Occipital lobe (tissue), 2 donors: ENCODE results near the gene PRDX2. TPM values are rescaled to one million over a fixed set of nuclear protein-coding genes. Genes with fewer than 3 reads are reported as not detected.
"Not testable (repeated sequence)": the region's sequence is repeated elsewhere in the genome, so short reads cannot be mapped to it uniquely, and the experiment has no call there.

Source experiments
- DNase-seq: peaks from one replicate; lab custom pipeline; 2025; lab: John Stamatoyannopoulos, UW
- total RNA-seq: library from RNA; depleted of rRNA; stranded (reverse); fragments of >200 nt; gene quantifications from one replicate; pipeline ENCODE4 v1.2.3, GENCODE V29; 2014

The PRDX2 gene
- total RNA-seq, 1 donor from 2014 or later = 174 TPM

DNA sequence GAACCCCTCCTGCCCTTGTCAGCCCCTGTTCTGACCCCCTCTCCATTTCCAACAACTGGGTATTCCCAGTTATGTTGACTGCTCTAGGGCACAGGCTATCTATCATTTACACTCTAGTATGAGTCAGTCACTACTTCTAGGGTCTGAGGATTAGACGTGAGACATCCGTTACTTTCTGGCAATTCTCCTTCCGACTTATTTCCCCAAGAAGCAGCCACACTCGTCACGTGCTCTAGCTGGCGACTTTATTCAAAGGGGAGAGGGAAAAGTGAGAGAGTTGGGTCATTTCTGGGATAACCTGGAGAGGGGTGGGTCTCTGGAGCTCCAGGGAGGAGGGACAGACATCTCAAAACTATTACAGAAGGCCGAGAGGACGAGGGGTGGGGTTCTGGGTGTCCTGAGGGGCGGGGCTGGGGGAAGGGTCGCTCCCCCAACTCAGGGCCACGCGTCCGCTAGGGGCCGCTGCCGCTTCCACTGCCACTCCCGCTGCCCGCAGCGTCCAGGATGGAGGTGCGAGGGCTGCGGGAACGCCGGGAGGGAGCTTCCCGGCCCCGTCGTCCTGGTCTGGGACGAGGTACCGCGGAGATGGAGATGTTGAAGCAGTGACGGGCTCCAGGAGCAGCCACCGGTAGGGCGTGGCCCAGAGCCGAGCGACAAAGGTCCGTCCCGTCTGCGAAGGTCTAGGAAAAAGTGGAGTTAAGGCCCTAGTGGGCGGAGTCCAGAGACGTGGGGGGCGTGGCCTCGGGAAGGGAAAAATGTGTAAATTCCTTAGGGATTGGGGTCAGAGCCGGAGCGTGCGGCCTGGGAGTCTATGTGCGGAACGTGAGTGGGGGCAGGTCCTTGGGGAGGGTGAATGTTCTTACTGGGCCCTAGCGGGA, 23.9 kb upstream of the PRDX2 start:
- no peak for DNase-seq

DNA sequence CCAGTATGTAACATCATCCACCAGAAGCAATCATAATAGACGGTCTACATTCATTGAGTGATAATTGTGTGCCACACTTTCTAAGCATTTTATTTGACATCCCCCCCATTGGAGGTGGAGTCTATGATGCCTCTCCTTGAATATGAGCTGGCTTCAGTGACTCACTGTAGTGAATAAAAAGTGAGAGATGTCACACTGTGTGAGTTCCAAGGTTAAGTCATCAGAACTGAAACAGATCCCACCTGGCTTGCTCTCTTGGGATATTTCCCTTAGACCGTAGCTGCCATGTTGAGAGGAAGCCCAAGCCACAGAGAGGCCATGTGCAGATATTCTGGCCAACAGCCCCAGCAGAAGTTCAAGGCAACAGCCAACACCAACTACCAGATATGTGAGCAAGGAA, 20.2 kb upstream of the PRDX2 start:
- DNase-seq = no peak

DNA sequence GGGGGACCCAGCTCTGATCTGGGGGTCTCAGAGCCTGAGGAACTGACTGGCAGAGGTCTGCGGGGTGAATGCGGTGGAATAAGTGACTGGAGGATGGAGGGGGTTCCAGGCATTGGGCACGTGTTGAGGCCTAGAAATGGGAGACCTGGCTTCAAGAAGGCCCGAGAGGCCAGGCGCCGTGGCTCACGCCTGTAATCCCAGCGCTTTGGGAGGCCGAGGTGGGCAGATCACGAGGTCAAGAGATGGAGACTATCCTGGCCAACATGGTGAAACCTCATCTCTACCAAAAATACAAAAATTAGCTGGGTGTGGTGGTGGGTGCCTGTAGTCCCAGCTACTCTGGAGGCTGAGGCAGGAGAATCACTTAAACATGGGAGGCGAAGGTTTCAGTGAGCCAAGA, 16.2 kb upstream of the PRDX2 start:
- not testable (repeated sequence) for DNase-seq

DNA sequence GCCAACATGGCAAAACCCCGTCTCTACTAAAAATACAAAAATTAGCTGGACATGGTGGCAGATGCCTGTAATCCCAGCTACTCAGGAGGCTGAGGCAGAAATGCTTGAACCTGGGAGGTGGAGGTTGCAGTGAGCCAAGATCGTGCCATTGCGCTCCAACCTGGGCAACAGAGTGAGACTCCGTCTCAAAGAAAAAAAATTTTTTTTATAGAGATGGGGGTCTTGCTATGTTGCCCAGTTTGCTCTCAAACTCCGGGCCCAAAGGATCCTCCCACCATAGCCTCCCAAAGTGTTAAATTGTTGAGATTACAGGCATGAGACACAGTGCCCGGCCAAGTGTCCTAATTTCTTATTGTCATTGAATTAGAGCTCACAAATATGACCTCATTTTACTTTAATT, 15.6 kb upstream of the PRDX2 start:
- not testable (repeated sequence) for DNase-seq

DNA sequence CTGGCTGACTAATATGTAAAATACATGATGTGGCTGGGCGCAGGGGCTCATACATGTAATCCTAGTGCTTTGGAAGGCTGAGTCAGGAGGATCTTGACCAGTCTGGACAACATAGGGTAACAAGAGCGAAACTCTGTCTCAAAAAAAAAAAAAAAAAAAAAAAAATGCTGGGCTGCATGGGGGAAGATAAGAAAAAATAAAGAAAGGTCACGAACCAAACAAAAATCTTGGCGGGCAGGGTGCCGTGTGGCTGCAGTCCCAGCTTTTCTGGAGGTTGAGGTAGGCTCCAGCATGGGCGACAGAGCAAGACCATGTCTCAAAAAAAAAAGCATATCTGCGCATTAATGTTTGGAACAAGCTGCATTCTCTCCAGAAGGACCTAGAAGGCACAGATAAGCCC, 13.5 kb upstream of the PRDX2 start:
- no peak for DNase-seq

DNA sequence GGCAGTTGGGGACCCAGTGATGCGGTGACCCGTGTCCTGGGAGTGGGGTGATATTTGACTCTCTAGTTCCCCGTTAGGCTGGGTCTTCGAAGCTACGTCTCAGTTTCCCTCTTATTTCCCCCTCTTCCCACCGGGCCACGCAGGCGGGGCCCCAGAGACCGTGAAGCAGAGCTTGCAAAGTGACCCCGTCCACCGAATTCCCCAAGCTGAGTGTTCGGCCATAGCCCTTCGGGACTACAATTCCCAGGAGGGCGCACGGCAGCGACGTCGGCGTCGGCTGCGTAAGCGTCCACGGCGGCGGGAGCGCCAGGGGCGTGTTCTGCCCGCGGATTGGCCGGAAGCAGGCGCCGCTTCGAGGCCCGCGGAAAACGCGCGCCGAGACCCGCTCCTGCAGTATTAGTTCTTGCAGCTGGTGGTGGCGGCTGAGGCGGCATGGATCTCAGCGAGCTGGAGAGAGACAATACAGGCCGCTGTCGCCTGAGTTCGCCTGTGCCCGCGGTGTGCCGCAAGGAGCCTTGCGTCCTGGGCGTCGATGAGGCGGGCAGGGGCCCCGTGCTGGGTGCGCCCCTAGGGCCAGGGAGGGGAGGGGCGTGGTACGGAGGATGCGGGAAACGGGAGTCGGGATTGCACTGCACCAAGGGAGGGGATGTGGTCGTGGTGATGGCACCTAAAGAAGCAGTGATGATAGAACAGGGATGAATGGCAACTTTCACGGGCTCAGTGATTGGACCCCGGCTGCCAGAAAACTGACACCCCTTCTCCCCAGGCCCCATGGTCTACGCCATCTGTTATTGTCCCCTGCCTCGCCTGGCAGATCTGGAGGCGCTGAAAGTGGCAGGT, 4.9 kb upstream of the PRDX2 start, which contains the start of gene RNASEH2A:
RNASEH2A (plus strand) TSS at position 343 of the 840 bp plus-strand sequence; CDS start at position 433, 90 bp downstream.
- DNase-seq = peak; percentile 88

DNA sequence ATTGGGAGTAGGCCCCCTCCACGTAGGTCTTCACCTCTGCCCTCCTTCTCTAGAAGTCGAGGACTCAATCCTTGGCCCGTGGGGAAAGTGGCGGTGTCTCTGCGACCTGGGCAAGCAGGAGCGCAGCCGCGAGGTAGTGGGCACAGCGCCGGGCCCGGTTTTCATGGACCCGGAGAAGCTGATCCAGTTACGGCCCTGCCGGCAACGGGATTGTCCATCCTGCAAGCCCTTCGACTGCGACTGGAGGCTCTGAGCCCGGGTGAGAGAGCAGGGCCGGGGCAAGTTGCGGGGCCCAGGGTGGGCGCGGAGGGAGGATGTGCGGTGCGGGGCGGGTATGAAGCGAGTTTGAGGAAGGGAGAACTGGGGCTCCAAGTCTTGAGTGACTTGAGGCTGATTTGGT, 2.5 kb upstream of the PRDX2 start:
- DNase-seq = no peak

DNA sequence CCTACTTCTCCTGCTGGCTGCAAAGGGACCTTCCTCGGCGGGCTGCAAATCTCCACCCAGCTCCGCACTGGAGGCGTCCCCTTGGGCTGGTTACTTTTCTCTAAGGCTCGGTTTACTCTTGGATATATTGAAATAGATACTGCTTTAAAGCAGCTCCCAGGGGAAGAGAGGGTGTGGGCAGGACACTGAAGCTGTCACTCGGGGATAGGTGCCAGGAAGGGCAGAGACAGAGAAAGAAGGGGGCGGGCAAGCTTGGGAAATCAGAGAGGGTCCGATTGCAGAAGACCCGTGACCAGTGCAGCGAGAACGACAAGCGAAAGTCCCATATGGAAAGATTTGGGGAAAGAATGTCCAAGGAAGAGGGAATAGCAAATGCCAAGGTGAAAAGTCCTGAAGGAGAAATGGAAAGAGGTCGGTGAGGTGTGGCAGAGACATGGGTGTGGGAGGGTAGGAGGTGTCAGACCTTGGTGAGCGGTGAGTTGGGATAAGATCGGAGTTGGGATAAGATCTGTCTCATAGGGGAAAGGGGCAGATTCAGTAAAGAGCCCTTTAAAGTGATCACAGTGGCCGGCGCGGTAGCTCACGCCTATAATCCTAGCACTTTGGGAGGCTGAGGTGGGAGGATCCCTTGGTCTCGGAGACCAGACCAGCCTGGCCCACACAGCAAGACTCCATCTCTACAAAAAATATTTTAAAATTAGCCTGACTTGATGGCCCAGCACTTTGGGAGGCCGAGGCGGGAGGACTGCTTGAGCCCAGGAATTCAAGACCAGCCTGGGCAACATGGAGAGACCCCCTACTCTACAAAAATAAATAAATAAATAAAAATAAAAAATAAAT, 887 bp upstream of the PRDX2 start:
- DNase-seq = no peak

DNA sequence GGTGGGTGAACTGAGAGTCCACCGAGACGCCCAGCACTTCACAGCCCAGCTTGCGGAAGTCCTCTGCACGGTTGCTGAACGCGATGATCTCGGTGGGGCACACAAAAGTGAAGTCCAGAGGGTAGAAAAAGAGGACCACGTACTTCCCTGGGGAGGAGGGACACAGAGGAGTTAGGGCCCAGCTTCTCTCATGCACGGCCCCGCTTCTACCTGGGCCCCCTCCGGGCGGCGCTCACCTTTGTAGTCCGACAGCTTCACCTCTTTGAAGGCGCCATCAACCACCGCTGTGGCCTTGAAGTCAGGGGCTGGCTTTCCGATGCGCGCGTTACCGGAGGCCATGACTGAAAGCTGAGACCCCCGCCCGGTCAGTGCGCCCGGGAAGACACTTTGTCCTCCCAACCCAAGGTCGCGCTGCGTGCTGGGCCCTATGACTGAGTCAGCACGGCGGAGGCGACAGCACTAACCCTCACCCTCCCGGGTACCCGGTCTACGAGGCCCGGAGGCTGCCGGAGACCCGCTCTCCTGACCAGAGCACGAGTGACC, 606 bp downstream of the PRDX2 start:
- DNase-seq = no peak

DNA sequence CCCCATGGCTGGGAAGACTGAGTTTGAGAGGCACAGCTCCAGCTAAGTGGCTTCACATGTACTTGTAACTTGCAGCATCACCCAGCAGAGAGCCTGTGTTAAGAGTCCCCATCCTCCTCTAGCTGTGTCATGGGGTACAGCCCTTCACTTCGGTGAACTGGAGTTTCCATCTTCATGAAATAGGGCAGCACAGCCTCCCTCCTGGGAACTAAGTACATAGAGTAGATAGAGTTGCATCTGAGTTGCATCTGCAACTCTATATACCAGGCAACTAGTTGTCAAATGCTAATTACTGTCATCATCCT, 1.2 kb downstream of the PRDX2 start:
- DNase-seq = no peak

DNA sequence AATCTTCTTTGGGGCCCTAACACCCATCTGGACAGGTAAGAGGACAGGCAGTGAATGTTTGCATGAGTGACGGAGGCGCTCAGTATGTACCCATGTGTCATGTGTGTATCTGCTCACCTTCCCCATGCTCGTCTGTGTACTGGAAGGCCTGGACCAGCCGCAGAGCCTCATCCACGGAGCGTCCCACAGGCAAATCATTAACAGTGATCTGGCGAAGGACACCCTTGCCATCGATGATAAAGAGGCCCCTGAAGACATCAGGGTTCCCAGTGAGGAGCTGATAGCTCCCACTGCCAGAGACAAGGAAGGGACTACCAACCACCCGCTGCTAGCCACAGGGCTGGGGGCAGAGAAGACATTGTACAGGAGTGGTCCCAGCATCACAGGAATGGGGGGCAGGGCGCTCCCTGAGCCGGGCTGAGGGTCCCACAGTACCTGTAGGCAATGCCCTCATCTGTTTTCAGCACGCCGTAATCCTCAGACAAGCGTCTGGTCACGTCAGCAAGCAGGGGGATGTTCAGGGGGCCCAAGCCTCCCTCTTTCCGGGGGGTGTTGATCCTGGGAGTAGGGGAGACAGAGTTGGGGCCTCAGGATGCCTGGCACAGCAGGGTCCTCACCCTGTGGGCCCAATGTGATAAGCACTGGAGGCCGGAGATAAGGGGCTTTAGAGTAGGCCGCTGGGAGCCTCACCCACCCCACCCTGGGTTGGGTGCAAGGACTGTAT, 1.7 kb downstream of the PRDX2 start:
- no peak for DNase-seq

DNA sequence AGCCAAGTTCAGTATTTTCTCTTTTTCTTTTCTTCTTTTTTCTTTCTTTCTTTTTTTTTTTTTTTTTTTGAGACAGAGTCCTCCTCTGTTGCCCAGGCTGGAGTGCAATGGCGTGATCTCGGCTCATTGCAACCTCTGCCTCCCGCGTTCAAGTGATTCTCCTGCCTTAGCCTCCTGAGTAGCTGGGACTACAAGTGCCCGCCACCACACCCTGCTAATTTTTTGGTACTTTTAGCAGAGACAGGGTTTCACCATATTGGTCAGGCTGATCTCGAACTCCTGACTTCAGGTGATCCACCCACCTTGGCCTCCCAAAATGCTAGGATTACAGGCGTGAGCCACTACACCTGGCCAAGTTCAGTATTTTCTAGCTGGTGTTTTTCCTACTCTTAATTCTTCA, 4.0 kb downstream of the PRDX2 start:
- not testable (repeated sequence) for DNase-seq

DNA sequence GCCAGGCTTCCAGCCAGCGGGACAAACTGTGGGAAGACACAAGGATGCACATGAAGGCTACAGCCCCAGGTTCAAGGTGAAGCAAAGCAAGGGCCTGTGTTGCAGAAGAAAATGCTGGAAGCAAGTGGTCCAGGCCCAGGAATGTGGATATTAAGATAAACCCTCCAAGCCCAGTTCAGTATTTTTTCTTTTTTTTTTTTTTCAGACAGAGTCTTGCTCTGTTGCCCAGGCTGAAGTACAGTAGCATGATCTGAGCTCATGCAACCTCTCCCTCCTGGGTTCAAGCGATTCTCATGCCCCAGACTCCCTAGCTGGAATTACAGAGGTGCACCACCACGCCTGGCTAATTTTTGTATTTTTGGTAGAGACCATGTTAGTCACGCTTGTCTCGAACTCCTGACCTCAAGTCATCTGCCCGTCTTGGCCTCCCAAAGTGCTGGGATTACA, 4.4 kb downstream of the PRDX2 start:
- DNase-seq = no peak

DNA sequence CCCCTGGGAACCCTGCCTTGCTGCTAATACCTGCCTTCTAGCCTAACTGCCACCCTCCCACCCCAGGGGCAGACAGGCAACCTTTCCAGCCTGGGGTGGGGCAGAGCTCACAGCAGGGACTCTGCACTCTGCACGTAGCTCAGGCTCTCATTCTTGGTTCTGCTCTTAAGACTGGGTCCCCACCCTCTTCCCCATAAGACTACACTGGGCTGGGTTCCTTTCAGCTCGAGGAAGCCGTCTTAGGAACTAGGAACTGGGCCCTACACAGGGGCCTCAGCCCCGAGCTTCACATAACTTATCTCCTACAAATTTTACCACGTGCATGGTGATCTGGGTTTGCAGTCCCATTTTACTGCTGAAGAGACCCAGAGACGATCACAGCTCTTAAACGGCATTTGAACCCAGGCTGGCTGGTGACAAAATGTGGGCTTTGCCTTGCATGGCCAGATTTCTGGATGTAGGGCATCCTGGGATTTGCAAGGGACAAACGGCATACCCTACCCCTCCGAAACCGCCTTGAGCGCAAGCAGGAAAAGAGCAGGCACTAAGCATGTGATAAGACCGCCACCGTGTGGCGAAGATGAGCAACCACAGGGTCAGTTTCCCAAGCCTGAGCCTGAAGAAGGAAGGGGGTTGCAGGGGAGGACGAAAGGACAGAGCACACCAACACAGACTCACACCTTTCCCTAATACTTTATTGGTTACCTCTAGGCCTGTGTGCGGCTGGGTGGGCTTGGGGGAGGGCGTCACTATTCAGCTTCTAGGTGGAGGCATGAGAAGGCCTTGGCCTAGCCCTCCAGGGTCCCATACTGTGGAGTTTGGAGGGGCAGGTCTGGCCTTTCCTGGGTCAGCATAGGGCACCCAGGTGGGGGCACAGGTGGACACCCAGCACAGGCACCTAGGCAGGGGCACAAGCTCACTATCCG, 5.2 kb downstream of the PRDX2 start:
- DNase-seq = peak; percentile 64

DNA sequence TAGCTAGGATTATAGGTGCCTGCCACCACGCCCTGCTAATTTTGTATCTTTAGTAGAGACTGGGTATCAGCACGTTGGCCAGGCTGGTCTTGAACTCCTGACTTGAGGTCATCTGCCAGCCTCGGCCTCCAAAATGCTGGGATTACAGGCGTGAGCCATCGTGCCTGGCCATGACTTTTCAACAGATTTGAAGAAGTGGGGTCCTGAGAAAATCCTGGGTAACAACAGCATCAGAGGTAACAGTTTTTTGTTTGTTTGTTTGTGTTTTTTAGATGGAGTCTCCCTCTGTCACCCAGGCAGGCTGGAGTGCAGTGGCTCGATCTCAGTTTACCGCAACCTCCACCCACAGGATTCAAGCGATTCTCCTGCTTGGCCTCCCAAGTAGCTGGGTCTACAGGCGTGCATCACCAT, 6.6 kb downstream of the PRDX2 start:
- DNase-seq = no peak

DNA sequence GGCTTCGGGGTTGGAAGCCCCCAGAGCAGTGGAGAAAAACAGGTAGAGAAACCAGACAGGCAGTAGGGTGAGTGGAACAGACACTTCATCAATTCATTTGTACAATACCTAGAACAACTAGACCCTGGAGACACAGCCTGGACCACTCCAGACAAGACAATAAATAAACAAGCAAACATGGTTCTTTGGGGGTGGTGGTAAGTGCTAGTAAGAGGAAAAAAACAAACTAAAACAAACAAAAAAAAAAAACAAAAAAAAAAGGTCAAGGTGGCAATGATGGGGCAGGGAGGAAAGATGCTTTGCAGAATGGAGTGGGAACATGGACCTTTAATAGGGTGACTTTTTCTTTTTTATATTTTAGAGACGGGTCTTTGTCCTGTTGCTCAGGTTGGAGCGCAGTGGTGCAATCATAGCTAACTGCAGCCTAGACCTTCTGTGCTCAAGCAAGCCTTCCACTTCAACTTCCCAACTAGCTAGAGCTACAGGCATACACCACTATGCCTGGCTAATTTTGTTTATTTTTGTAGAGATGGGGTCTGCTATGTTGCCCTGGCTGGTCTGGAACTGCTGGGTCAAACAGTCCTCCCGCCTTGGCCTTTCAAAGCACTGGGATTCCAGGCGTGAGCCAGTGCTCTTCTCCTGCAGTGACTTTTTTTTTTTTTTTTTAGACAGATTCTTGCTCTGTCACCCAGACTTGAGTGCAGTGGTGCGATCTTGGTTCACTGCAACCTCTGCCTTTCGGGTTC, 7.2 kb downstream of the PRDX2 start:
- DNase-seq = no peak

DNA sequence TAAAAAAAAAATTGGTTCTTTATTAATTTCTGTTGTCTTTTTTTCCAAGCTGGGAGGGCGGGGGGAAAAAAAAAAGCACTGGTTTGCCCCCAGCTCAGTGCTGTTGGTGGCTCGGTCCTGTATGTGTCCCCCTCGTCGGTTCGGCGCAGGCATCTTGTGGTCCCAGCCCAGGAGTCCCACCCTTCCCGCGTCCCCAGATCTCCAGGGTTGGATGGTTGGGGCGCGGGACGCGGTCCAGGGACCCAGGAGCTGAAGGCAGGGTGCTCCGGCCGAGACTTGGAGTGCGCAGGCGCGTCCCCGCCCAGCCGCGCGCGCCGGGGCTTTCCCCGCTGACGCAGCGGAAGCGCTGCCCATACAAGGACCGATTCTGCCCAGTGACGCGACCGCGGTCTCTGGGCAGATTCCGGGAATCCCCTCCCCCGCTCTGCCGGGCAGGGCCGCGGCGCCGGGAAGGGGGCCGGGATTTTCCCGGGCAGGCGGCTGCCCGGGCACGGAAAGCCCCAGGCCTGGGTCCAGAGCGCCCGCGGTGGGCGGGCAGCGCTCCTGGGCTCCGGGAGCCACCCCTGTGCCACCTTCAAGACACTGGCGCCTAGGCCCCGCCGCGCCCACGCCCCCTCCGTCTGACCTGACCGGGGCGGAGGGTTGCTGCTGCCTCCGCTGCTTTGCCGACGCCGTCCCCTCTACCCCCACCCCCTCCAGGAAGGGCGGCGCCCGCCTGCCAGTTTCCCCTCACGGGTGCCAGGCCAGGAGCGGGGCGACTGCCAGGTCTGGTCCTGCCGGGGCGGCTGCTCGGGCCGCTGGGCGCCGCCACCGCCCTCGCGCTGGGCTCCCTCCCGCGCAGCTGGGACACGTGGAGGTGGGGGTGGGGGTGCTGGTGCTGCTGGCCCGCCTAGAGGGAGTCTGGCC, 8.1 kb downstream of the PRDX2 start:
- DNase-seq = peak; percentile 80

DNA sequence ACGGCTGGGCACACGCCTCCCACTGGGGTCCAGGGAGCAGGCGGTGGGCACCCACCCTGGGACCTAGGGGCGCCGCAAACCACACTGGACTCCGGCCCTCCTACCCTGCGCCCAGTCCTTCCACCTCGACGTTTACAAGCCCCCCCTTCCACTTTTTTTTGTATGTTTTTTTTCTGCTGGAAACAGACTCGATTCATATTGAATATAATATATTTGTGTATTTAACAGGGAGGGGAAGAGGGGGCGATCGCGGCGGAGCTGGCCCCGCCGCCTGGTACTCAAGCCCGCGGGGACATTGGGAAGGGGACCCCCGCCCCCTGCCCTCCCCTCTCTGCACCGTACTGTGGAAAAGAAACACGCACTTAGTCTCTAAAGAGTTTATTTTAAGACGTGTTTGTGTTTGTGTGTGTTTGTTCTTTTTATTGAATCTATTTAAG, 8.7 kb downstream of the PRDX2 start:
- no peak for DNase-seq
